ENCODE measurements around the gene DNAJC22. TPM values are rescaled to one million over a fixed set of nuclear protein-coding genes. Genes with fewer than 3 reads are reported as not detected.

DNAJC22 gene
- total and polyA plus RNA-seq, 2 donors from 2014 or later, result 15.1 to 16.2 TPM

- Histone ChIP-seq H3K4me1 (ENCODE audit: control insufficient read depth in 2 of 3, insufficient read depth in 2 of 3, low read depth in 1 of 3, low read length in 3 of 3) (peaks cover 0 to 25% (median 14%) of the 10 kb centered on the region in 3 donors), H3K27me3 (ENCODE audit: control insufficient read depth, insufficient read depth, low read length) (no peaks in the 10 kb centered on the region), H3K4me3 (ENCODE audit: low read length in 3 of 3) (peak overlapping the region in 2 of 3 donors; percentile 68 to 71), H3K36me3 (ENCODE audit: control insufficient read depth in 2 of 3, insufficient read depth in 3 of 3, low read length in 3 of 3) (no peaks in the 10 kb centered on the region), H3K9ac (ENCODE audit: low read length in 3 of 3) (no peak overlapping the region), H3K9me3 (ENCODE audit: control insufficient read depth in 2 of 3, insufficient read depth in 1 of 3, low read length in 3 of 3) (no peaks in the 10 kb centered on the region), H3K27ac (ENCODE audit: low read depth in 2 of 2, low read length in 2 of 2) (no peak overlapping the region)
- DNase-seq, result no peak
- intact Hi-C loops (cut with DNase I), result no loop called here
- no peak for FAIRE-seq
- no peak for TF ChIP-seq CTCF (IDR thresholded peaks at IDR 0.05; ENCODE audit: borderline replicate concordance, extremely low read depth, insufficient read depth)
Measured at GRCh38 chr12:49348781-49349180, 2.1 kb downstream of the DNAJC22 start.

GRCh38 chr12:49349266-49349665 lies 2.6 kb downstream of the DNAJC22 start:
- no peak for DNase-seq
- H3K36me3 ChIP-seq (ENCODE audit: control insufficient read depth in 2 of 3, insufficient read depth in 3 of 3, low read length in 3 of 3), result no peaks in the 10 kb centered on the region
- FAIRE-seq, result no peak
- H3K9ac ChIP-seq (ENCODE audit: low read length in 3 of 3), result no peak overlapping the region
- H3K4me3 ChIP-seq (ENCODE audit: low read length in 3 of 3), result peak overlapping the region in 2 of 3 donors; percentile 5 to 68
- peaks cover 0 to 21% (median 11%) of the 10 kb centered on the region in 3 donors for H3K4me1 ChIP-seq (ENCODE audit: control insufficient read depth in 2 of 3, insufficient read depth in 2 of 3, low read depth in 1 of 3, low read length in 3 of 3)
- no peak overlapping the region for H3K27ac ChIP-seq (ENCODE audit: low read depth in 2 of 2, low read length in 2 of 2)
- intact Hi-C loops (cut with DNase I), result no loop called here
- no peaks in the 10 kb centered on the region for H3K27me3 ChIP-seq (ENCODE audit: control insufficient read depth, insufficient read depth, low read length)
- no peaks in the 10 kb centered on the region for H3K9me3 ChIP-seq (ENCODE audit: control insufficient read depth in 2 of 3, insufficient read depth in 1 of 3, low read length in 3 of 3)
- TF ChIP-seq CTCF (IDR thresholded peaks at IDR 0.05; ENCODE audit: borderline replicate concordance, extremely low read depth, insufficient read depth), result no peak

GRCh38 chr12:49352351-49352750 lies 5.7 kb downstream of the DNAJC22 start:
- Histone ChIP-seq H3K4me1 (ENCODE audit: control insufficient read depth in 2 of 3, insufficient read depth in 2 of 3, low read depth in 1 of 3, low read length in 3 of 3) (peaks cover 0 to 7% (median 2%) of the 10 kb centered on the region in 3 donors), H3K27ac (ENCODE audit: low read depth in 2 of 2, low read length in 2 of 2) (no peak overlapping the region), H3K9me3 (ENCODE audit: control insufficient read depth in 2 of 3, insufficient read depth in 1 of 3, low read length in 3 of 3) (no peaks in the 10 kb centered on the region), H3K4me3 (ENCODE audit: low read length in 3 of 3) (no peak overlapping the region), H3K27me3 (ENCODE audit: control insufficient read depth, insufficient read depth, low read length) (no peaks in the 10 kb centered on the region), H3K9ac (ENCODE audit: low read length in 3 of 3) (no peak overlapping the region), H3K36me3 (ENCODE audit: control insufficient read depth in 2 of 3, insufficient read depth in 3 of 3, low read length in 3 of 3) (no peaks in the 10 kb centered on the region)
- DNase-seq, result no peak
- FAIRE-seq, result no peak
- TF ChIP-seq CTCF (IDR thresholded peaks at IDR 0.05; ENCODE audit: borderline replicate concordance, extremely low read depth, insufficient read depth), result no peak
- intact Hi-C loops (cut with DNase I), result no loop called here

GRCh38 chr12:49355913-49356312 lies 9.2 kb downstream of the DNAJC22 start:
- TF ChIP-seq CTCF (IDR thresholded peaks at IDR 0.05; ENCODE audit: borderline replicate concordance, extremely low read depth, insufficient read depth), result no peak
- no peaks in the 10 kb centered on the region for H3K4me1 ChIP-seq (ENCODE audit: control insufficient read depth in 2 of 3, insufficient read depth in 2 of 3, low read depth in 1 of 3, low read length in 3 of 3)
- no peaks in the 10 kb centered on the region for H3K36me3 ChIP-seq (ENCODE audit: control insufficient read depth in 2 of 3, insufficient read depth in 3 of 3, low read length in 3 of 3)
- H3K27ac ChIP-seq (ENCODE audit: low read depth in 2 of 2, low read length in 2 of 2), result no peak overlapping the region
- no peaks in the 10 kb centered on the region for H3K9me3 ChIP-seq (ENCODE audit: control insufficient read depth in 2 of 3, insufficient read depth in 1 of 3, low read length in 3 of 3)
- H3K27me3 ChIP-seq (ENCODE audit: control insufficient read depth, insufficient read depth, low read length), result no peaks in the 10 kb centered on the region
- H3K4me3 ChIP-seq (ENCODE audit: low read length in 3 of 3), result no peak overlapping the region
- no peak overlapping the region for H3K9ac ChIP-seq (ENCODE audit: low read length in 3 of 3)
- FAIRE-seq, result no peak
- intact Hi-C loops (cut with DNase I), result loop anchor here (5.0 kb wide), 1 partner anchor 156 kb away; no protein-coding TSS in a partner anchor
- no peak for DNase-seq
